ENCODE results near the gene IL1RAP.

Gene IL1RAP

GRCh38 chr3:190543671-190544070, 29.8 kb downstream of the IL1RAP start:
- DNase-seq = no peak

- no peak for DNase-seq
Observed at GRCh38 chr3:190545191-190545590, 31.3 kb downstream of the IL1RAP start.

- no peak for DNase-seq
Observed at GRCh38 chr3:190546881-190547510, 33.1 kb downstream of the IL1RAP start.

GRCh38 chr3:190548031-190548656, 34.3 kb downstream of the IL1RAP start:
- DNase-seq = no peak

- DNase-seq = no peak
Observed at GRCh38 chr3:190552021-190552420, 38.1 kb downstream of the IL1RAP start.

GRCh38 chr3:190552969-190553759, 39.3 kb downstream of the IL1RAP start:
- DNase-seq = no peak

GRCh38 chr3:190554197-190554596, 40.3 kb downstream of the IL1RAP start:
- no peak for DNase-seq

GRCh38 chr3:190556351-190556750, 42.5 kb downstream of the IL1RAP start:
- DNase-seq = no peak

GRCh38 chr3:190557296-190557695, 43.4 kb downstream of the IL1RAP start:
- no peak for DNase-seq

GRCh38 chr3:190558316-190558715, 44.4 kb downstream of the IL1RAP start:
- DNase-seq = no peak

- no peak for DNase-seq
Observed at GRCh38 chr3:190558796-190559195, 44.9 kb downstream of the IL1RAP start.

- no peak for DNase-seq
Observed at GRCh38 chr3:190560013-190560895, 46.4 kb downstream of the IL1RAP start.

- DNase-seq = no peak
Observed at GRCh38 chr3:190562866-190563510, 49.1 kb downstream of the IL1RAP start.

GRCh38 chr3:190564175-190564574, 50.3 kb downstream of the IL1RAP start:
- no peak for DNase-seq

GRCh38 chr3:190566043-190566933, 52.4 kb downstream of the IL1RAP start:
- DNase-seq = peak; percentile 58 to 78

- DNase-seq = no peak
Observed at GRCh38 chr3:190568036-190568435, 54.2 kb downstream of the IL1RAP start.

- no peak for DNase-seq
Observed at GRCh38 chr3:190574473-190574872, 60.6 kb downstream of the IL1RAP start.

GRCh38 chr3:190575437-190576185, 61.7 kb downstream of the IL1RAP start:
- no peak for DNase-seq

- peak in 1 of 2 donors; percentile 17 for DNase-seq
Observed at GRCh38 chr3:190577225-190577624, 63.3 kb downstream of the IL1RAP start.

- no peak for DNase-seq
Observed at GRCh38 chr3:190579514-190580137, 65.7 kb downstream of the IL1RAP start.
